NB4 (cell line): ENCODE measurements around the gene DNAH14.

Experiments used
- CTCF ChIP-seq: IDR thresholded peaks from one replicate; pipeline ENCODE4 v1.5.1; 2012; ENCODE audit warnings: low read depth, low read length
- MAX ChIP-seq: IDR thresholded peaks from 2 replicates; pipeline ENCODE4 v1.6.1; 2011; ENCODE audit warnings: low read depth, low read length
- POLR2A ChIP-seq: IDR thresholded peaks from 2 replicates; pipeline ENCODE4 v1.6.1; 2011; ENCODE audit warnings: mild to moderate bottlenecking; ENCODE audit not compliant: insufficient read length; ENCODE audit errors: extremely low read depth

- TF ChIP-seq CTCF (no peak), POLR2A (no peak), MAX (no peak)
These were observed 33.2 kb upstream of the DNAH14 start for GRCh38 chr1:224896130-224896781.
